Placental epithelial cell (primary cell): ENCODE measurements around the gene MMP1. TPM values are rescaled to one million over a fixed set of nuclear protein-coding genes. Genes with fewer than 3 reads are reported as not detected.

Experiments
- total RNA-seq: library from RNA; depleted of rRNA; stranded (reverse); fragments of >200 nt; gene quantifications from 2 replicates; pipeline ENCODE4 v1.2.3, GENCODE V29; 2012

Gene MMP1
- 0.39 and 0.43 TPM in 2 replicates for total RNA-seq

GRCh38 chr11:102798012-102798746, at the start of gene MMP1:
MMP1 (minus strand) TSS chr11:102798160; CDS start chr11:102798092, 68 bp downstream.

GRCh38 chr11:102843489-102843888, 45.5 kb upstream of the MMP1 start, which contains the start of gene MMP3:
MMP3 (minus strand) TSS chr11:102843609; CDS start chr11:102843546, 63 bp downstream.

GRCh38 chr11:102780491-102780918, 17.5 kb downstream of the MMP1 start, which contains the start of gene MMP10:
MMP10 (minus strand) TSS chr11:102780628; CDS start chr11:102780591, 37 bp downstream.

Other genes starting within 250 kb of the MMP1 start
- not detected in 2 replicates for gene MMP20, start 172.8 kb downstream of the MMP1 start, total RNA-seq
- gene MMP27, start 92.4 kb downstream of the MMP1 start, total RNA-seq = not detected in 2 replicates
- gene MMP8, start 73.2 kb downstream of the MMP1 start, total RNA-seq = not detected in 2 replicates
- gene MMP10, start 17.5 kb downstream of the MMP1 start, total RNA-seq = 0.39 and 2.6 TPM in 2 replicates
- gene MMP3, start 45.4 kb upstream of the MMP1 start, total RNA-seq = under 0.01 and 3.6 TPM in 2 replicates
- 0.22 TPM in 1 of 2 replicates, not detected in the other for gene MMP12, start 76.8 kb upstream of the MMP1 start, total RNA-seq
- not detected in 2 replicates for gene MMP13, start 157.6 kb upstream of the MMP1 start, total RNA-seq